Neural crest cell (in vitro differentiated cells): ENCODE measurements around the gene GMCL2. TPM values are rescaled to one million over a fixed set of nuclear protein-coding genes. Genes with fewer than 3 reads are reported as not detected.

ENCODE experiments used
- DNase-seq: peaks from one replicate; pipeline ENCODE4 v3.0.0; 2021; ENCODE audit warnings: low read depth, mixed read lengths, low spot score
- H3K27ac Mint-ChIP-seq: one replicate; pipeline ENCODE4 v1.8.0; 2021; ENCODE audit warnings: mild to moderate bottlenecking, mixed read lengths; ENCODE audit not compliant: unreplicated experiment
- H3K27me3 Mint-ChIP-seq: 2 replicates; pipeline ENCODE4 v1.8.0; 2021; ENCODE audit warnings: low read depth, mild to moderate bottlenecking, mixed read lengths
- H3K36me3 Mint-ChIP-seq: 2 replicates; pipeline ENCODE4 v1.8.0; 2021; ENCODE audit warnings: low read depth, mild to moderate bottlenecking, mixed read lengths
- H3K4me1 Mint-ChIP-seq: 2 replicates; pipeline ENCODE4 v1.8.0; 2021; ENCODE audit warnings: mixed read lengths
- H3K4me3 Mint-ChIP-seq: one replicate; pipeline ENCODE4 v1.8.0; 2021; ENCODE audit warnings: mild to moderate bottlenecking, mixed read lengths
- H3K9me3 Mint-ChIP-seq: 2 replicates; pipeline ENCODE4 v1.8.0; 2021; ENCODE audit warnings: mixed read lengths
- CTCF ChIP-seq: fragments of 200-600 bp; sonication (generic); conservative IDR thresholded peaks from 2 replicates; pipeline ENCODE4 v1.5.0; 2021; ENCODE audit warnings: antibody characterized with exemption, mild to moderate bottlenecking
- total RNA-seq: library from RNA; stranded (reverse); gene quantifications from 2 replicates; pipeline ENCODE4 v1.2.1, GENCODE V29; 2021

GMCL2 gene
- total RNA-seq, 1 donor from 2014 or later: not detected

GRCh38 chr5:178234121-178234749 lies 47.1 kb upstream of the GMCL2 start:
- Mint-ChIP-seq H3K27ac (no peak overlapping the region), H3K4me1 (peaks cover 25% of the 10 kb centered on the region), H3K4me3 (peak overlapping the region; percentile 90), H3K27me3 (peaks cover 4% of the 10 kb centered on the region), H3K36me3 (peaks cover 6% of the 10 kb centered on the region), H3K9me3 (no peaks in the 10 kb centered on the region)
- no peak for DNase-seq
- TF ChIP-seq CTCF: no peak

GRCh38 chr5:178232920-178233429 lies 45.8 kb upstream of the GMCL2 start:
- TF ChIP-seq CTCF: no peak
- no peak for DNase-seq
- Mint-ChIP-seq H3K36me3 (peaks cover 13% of the 10 kb centered on the region), H3K27ac (peak overlapping the region; percentile 81), H3K4me3 (peak overlapping the region; percentile 90), H3K4me1 (peaks cover 26% of the 10 kb centered on the region), H3K9me3 (no peaks in the 10 kb centered on the region), H3K27me3 (peaks cover 4% of the 10 kb centered on the region)

GRCh38 chr5:178232124-178232919 lies 45.2 kb upstream of the GMCL2 start, which contains the start of gene PHYKPL:
TSS of gene PHYKPL (minus strand) at chr5:178232802. CDS start at chr5:178232550, 252 bp downstream.
- peaks cover 26% of the 10 kb centered on the region for H3K4me1 Mint-ChIP-seq
- H3K36me3 Mint-ChIP-seq: peaks cover 20% of the 10 kb centered on the region
- peak; percentile 57 for DNase-seq
- H3K27ac Mint-ChIP-seq: peak within 1 kb of the TSS; percentile 81
- peak within 1 kb of the TSS; percentile 90 for H3K4me3 Mint-ChIP-seq
- H3K9me3 Mint-ChIP-seq: no peaks in the 10 kb centered on the region
- peaks cover 4% of the 10 kb centered on the region for H3K27me3 Mint-ChIP-seq
- TF ChIP-seq CTCF: no peak

GRCh38 chr5:178231539-178232123 lies 44.5 kb upstream of the GMCL2 start:
- no peak for TF ChIP-seq CTCF
- H3K27me3 Mint-ChIP-seq: peaks cover 4% of the 10 kb centered on the region
- peak overlapping the region; percentile 12 for H3K27ac Mint-ChIP-seq
- peak overlapping the region; percentile 84 for H3K4me3 Mint-ChIP-seq
- H3K4me1 Mint-ChIP-seq: peaks cover 26% of the 10 kb centered on the region
- peaks cover 27% of the 10 kb centered on the region for H3K36me3 Mint-ChIP-seq
- DNase-seq: no peak
- H3K9me3 Mint-ChIP-seq: no peaks in the 10 kb centered on the region

GRCh38 chr5:178230879-178231538 lies 43.8 kb upstream of the GMCL2 start:
- no peak for DNase-seq
- H3K4me1 Mint-ChIP-seq: peaks cover 26% of the 10 kb centered on the region
- peak overlapping the region; percentile 84 for H3K4me3 Mint-ChIP-seq
- peaks cover 30% of the 10 kb centered on the region for H3K36me3 Mint-ChIP-seq
- peak overlapping the region; percentile 39 for H3K27ac Mint-ChIP-seq
- TF ChIP-seq CTCF: no peak
- H3K27me3 Mint-ChIP-seq: peaks cover 4% of the 10 kb centered on the region
- H3K9me3 Mint-ChIP-seq: no peaks in the 10 kb centered on the region
